Activated CD8-positive, alpha-beta memory T cell treated with anti-CD3 and anti-CD28 coated beads for 24 hours (primary cell): ENCODE results near the gene SYN1.
"Not testable (repeated sequence)": the region's sequence is repeated elsewhere in the genome, so short reads cannot be mapped to it uniquely, and the experiment has no call there.

ENCODE experiments used
- DNase-seq: peaks from one replicate; pipeline ENCODE4 v3.0.0-alpha.2; 2020

SYN1 gene

DNA sequence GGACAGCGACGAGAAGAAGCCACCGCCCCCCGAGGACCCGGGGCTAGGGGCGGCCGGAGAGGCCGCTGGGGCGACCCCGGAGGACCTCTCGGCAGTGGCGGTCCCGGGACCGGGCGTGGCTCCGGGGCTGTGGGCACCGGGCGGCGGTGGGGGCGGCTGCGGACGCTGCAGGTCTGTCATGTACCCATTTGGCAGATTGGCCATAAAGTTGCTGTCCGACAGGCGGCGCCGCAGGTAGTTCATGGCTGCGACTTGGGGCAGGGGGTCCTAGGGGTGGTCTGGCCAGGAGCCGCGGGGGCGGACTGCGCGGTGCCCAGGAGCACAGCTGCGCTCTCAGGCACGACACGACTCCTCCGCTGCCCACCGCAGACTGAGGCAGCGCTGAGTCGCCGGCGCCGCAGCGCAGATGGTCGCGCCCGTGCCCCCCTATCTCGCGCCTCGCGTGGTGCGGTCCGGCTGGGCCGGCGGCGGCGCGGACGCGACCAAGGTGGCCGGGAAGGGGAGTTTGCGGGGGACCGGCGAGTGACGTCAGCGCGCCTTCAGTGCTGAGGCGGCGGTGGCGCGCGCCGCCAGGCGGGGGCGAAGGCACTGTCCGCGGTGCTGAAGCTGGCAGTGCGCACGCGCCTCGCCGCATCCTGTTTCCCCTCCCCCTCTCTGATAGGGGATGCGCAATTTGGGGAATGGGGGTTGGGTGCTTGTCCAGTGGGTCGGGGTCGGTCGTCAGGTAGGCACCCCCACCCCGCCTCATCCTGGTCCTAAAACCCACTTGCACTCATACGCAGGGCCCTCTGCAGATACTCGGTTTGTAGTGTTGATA is at the start of gene SYN1:
SYN1 (minus strand) TSS at position 372 of the 817 bp plus-strand sequence; CDS start at position 243, 129 bp downstream.
- peak; percentile 88 for DNase-seq

DNA sequence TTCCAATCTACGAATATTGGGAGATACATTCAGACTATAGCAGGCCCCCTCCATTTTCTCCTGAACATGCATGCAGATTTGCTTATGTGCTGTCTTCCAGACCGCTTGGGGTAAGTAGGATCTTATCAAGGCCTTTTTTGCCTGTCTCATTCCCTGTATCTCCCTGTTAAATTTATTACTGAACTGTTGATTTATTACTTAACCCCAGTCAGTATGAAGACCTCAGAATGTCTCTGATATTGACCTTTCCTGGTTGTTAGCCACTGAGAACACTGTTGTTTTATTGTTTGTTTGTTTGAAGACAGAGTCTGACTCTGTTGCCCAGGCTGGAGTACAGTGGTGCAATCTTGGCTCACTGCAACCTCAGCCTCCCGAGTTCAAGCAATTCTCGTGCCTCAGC is 46.1 kb upstream of the SYN1 start:
- not testable (repeated sequence) for DNase-seq

DNA sequence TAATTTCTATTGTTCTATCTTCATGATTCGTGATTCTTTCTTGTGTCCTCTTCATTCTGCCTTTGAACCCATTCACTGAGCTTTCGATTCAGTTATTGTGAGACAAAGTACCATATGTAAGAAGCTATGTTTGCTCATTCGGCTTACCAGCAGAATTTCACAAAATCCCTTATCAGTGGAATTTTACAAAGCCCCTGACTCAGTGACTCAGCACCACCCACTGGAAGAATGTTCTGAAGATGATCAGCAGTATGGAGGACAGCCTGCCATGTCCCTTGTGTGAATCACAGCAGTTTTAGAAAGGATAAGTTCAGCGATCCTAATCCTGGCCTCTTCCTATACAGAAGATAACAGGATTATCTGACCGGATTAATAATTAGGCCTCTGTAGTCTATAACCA is 45.1 kb upstream of the SYN1 start:
- no peak for DNase-seq

DNA sequence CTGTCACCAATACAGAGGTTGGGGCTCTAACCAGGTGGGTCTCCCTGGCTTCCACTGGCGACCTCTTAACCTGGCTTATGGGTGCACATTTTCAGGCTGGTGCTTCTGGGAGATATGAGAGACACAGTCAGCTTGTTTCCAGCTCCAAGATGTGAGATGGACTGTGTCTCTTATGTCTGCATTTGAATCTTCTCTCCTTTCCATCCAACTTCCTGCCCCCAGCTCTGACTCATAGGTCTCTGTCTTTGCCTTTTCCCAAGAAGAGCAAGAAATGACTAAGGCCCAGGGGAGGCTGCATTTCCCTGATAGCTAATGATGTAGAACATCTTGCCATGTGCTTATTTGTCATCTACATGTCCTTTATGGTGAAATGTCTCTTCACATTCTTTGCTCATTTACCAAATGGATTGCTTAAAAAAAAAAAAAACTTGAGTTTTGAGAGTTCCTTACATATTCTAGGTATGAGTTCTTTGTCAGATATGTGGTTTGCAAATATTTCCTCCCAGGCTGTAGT is 42.5 kb upstream of the SYN1 start:
- DNase-seq: peak; percentile 64

DNA sequence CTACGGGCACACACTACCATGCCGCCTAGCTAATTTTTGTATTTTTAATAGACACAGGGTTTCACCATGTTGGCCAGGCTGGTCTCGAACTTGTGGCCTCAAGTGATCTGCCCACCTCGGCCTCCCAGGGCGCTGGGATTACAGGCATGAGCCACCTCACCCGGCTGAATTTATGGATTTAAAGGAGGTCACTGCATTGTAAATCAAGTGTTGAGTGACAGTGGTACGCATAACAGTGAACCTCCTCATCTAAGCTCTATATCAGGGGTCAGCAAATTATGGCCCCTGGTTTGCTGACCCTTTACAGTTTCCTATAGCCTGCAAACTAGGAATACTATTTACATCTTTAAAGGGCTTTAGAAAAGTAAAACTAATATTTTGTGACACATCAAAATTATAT is 41.9 kb upstream of the SYN1 start:
- DNase-seq: no peak

DNA sequence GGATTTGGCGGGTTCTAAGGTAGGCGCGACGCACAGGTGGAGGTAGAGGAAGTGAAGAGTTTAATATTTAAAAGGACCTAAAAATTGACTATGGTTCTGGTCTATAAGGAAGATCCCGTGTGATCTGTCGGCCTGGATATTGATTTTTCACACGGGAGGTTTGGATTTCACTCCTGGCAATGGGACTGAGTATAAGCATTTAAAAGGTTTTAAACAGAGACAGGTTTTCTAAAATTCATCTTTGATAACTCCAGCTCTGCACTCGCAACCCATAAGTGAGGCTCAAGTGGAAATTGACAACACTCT is 39.7 kb upstream of the SYN1 start:
- no peak for DNase-seq

DNA sequence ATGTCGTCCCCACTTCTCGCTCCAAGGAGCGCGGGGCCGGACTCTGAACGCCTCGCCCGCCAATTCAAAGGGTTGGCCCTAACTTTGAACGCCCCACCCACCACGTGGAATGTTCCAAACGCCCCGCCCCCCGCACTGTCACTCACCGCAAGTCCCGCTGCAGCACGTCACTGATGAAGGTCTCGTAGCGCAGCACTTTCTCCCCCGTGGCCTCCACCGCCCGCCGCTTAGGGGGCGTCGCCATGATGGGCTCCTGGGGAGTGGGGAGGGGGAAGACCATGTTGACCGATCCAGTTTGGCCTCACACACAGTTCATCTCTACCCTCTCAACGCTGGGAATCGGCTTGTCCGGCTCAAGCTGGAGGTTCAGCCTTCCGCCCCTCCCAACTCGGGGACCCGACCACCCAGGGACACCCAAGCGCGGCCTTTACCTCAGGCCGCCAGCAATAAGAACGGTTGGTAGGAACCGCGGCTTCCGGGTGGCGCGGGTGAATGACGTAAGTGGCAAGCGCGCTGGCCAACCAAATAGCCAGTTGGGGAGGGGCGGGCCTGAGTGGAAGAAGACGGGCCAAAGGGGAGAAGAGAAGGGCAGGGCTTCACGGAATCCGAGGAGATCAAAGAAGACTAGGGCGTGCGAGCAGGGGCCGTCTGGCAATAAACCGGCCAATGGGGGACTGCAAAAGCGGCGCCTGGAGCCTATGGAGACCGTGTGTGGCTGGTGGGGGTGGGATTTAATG is 39.2 kb upstream of the SYN1 start, which contains the start of gene UXT:
UXT (minus strand) TSS at position 497 of the 737 bp plus-strand sequence; CDS start at position 244, 253 bp downstream.
- peak; percentile 93 for DNase-seq

DNA sequence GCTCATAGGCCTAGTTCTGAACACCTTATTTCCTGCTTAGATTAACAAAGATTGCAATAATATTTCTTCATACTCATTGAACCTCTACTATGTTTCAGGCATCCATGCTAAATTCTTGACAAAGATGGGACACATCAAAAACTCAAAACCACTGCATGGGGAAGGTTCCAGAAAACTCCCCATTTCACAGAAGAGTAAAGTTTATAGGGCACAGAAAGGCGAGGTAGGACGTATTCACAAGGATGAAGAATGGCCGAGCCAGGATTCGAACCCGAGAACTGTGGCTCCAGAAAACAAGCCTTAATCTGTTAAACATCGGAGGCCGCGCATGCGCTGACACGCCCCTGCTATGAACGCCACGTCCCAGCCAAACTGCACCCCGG is 38.6 kb upstream of the SYN1 start:
- DNase-seq: no peak

DNA sequence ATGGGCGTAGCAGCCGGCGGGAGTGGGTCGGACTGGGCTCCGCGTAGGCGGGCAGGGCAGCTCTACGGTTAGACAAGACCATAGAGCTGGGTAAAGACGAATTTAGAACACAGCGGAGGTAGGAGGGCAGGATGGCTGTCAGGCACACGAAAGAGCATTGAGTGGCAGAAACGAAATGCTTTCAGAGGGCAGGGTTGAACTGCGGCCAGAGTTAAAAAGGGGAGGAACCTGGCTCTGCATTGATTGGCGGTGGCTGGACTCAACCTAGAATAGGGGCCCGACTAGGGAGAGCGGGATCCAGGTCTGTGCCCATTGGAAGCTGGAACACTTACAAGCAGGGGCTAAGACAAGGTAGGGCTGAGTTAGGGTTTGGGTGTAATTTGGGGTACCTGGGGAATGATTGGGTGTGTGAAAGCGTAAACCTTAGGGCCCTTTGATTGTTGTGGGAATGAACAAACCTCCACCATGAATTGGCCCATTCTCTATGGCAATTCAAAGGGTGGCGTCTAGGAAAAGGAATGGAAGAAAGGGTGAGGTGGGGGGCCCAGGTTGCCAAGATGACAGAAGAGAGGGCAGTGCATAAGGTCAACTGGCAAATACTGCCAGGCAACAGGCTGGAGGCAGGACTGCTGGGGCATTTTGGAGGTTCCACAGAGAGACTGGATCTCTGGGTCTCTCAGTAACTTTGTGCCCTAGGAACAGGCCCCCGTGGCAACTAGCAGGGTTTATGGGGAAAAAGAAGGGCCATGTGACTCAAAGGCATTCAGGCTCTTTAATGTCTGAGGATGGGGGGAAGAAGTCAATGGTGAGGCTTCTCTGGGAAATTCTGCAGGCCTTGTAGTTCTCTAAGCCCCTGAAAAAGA is 31.6 kb upstream of the SYN1 start:
- peak; percentile 51 for DNase-seq

DNA sequence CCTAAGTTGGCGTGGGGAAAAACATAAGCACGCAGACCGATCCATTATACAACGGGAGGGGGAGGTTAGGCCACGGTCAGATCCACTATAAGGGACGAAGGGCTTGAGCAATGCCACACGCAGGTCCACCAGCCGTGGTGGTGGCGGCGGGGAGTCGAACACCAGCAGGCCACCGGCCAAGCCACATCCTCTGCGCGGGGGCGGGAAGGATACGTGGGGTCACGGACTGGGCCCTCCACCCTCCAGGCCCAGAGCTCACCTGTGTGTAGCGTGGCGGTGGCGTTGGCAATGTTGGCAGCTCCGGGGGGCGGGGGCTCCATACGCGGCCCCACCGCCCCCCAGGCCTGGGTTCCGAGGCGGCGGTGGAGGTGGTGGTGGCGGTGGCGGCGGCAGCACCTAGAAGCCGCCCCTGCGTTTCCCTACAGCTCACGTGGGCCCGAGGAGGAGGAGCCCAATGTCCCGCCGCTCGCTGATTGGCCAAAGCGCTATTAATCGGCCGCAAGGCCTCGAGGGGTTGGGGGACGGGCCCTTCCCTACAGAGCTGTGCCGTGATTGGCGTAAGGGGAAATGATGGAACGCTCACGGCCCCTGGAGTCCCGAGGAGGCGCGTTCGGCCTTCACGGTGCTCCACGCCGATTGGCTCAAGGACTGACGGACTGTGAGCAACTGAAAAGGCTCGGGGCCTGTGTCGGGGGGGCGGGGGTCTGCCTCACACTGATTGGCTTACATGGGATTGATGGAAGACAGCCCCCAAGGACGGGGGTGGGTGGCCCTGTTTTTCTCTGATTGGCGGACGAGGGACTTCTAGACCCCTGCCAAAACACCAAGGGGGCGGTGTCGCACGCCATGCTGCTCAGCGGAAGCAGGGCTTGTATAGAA is 30.7 kb upstream of the SYN1 start, which contains the start of gene ELK1:
ELK1 (minus strand) TSS at position 400 of the 879 bp plus-strand sequence. CDS start 9,122 bp downstream, outside the sequence.
- peak; percentile 88 for DNase-seq

DNA sequence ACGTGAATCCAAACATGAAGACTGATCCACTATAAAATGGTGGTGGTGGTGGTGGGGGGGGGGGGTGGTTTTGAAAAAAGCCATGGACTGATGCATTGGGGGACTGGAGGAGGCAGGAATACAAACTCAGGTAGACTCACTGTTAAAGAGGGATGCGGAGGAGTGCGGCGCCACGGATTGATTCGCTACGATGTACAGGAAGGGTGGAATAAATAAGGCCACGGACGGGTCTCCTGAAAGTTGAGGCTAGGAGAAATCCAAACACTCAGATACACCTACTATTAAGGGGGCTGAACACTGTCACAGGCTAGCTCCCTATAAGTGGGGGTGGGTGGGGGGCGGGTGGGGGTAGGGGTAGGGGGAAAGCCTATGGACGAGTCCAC is 30.1 kb upstream of the SYN1 start:
- no peak for DNase-seq

DNA sequence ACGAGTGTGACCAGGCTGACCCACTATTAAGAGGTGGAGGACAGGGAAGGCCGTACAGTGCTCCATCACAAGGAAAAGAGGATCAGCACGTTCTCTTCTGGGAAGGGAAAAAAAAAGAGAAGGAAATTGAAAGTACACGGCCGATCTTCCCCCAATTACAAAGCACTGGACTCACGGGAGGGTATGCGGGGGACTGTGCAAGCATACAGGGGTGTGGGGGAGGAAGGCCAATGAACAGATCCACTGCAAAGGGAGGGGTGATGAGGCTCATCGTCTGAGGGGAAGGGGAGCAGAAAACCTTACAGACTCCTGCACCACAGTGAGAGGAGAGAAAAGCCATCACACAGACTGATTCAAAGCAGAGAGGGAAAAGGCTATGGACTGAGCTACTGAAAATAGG is 29.6 kb upstream of the SYN1 start:
- peak; percentile 41 for DNase-seq

DNA sequence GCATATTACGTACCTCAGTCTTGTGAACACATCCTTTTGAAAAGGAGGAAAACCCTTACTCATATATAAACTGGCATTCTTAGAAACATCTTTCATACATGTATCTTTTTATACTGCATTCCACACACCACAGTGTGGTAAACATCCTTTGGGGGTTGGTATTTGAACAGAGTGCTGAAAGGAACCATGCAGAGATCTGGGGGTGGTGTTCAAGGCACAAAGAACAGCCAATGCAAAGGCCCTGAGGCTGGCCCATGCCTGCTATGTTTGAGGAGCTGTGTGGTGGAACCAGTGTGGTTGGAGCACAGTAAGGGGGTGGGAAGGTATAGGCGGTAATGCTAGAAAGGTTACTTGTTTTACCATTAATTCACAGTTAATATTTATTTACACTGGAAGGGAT is 28.7 kb upstream of the SYN1 start:
- DNase-seq: peak; percentile 53

DNA sequence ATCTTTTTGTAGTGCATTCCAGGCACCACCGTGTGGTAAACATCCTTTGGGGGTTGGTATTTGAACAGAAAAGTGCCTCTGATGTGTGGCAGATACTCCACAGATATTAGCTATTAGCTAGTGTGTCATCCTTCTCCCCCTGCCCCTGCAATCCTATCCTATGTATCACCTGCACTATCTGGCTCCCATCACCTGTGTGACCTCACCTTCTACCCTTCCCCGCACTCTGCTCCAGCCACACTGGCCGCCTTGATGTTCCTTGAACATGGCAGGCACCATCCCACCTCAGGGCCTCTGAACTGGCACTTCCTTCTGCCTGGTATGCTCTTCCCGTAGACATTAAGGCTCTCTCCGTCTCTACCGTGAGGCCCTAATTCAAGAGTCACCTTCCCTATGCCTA is 27.0 kb upstream of the SYN1 start:
- peak; percentile 46 for DNase-seq

DNA sequence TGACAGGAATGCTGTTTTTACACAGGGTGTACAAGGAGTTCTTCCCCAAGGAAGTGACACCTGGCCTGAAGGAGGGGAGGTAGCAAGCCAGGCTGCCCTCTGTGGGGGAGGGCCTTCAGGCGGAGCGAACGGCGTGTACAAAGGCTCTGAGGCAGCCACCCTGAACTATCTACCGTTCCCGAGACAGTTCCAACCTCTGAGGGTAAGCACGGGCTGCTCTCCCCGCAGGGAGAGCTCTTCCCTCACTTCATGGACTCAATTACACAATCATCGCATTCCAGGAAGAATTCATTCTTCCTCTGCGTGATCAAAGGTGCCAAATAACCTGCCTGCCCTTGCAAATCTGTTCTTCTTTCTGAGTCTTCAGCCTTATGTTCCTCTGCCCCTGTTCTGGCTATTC is 25.9 kb upstream of the SYN1 start:
- peak; percentile 37 for DNase-seq

DNA sequence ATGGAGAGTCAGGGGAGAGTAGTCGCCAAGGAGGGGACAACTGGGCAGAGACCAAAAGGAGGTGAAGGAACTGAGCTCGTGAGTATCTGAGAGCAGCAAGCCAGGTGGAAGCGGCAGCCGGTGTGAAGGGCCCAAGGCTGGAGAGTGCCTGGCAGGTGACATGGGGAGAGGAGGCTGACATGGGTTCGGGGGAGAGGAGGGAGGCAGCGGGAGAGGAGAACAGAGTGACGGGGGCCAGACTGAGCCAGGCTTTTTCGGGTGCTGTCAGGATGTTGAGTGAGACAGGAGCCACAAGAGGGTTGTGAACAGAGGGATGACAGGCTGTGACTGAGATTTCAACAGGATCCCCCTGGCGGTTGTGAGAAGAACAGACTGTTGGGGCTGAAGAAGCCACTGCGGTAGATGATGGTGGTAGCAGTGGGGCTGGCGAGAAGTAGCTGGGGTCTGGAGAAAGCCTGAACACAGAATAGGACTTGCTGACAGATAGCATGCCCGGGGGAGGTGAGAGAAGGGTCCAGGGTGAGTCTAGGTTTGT is 25.0 kb upstream of the SYN1 start:
- peak; percentile 52 for DNase-seq

DNA sequence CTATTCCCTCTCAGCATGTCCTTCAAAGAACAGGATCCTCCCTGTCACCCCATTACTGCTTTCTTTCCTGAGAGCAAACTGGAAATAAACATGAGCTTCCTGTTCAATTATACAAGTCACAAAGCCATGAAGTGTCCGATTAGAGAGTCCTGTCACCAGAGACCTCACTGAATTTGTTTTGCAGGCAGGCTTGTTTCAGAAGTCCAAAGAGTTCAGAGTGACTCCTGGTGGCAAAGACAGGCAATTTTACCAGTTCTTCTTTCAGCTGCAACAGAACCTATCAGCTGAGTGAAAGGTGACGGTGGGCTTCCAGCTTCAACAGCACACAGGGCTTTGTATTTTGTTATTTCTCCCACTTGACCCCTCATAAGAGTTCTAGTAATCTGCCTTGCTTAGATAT is 24.3 kb upstream of the SYN1 start:
- DNase-seq: peak; percentile 24

DNA sequence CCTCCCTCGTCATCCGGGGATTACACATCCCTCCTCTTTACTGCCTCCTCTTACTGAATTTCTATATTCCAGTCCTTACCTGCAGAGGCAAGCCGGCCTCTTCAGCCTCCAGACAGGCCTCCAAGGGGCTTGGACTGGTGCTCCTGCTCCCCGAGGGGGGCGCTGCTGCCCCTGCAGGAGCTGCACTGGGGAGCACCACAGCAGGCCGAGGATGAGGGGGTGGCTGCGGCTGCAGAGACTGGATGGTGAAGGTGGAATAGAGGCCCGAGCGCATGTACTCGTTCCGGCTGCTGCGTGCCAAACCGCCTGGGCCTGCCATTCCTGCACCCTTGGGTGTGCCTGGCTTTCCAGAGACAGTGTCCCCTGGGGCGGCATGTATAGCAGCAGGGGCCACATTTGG is 19.2 kb upstream of the SYN1 start:
- no peak for DNase-seq

DNA sequence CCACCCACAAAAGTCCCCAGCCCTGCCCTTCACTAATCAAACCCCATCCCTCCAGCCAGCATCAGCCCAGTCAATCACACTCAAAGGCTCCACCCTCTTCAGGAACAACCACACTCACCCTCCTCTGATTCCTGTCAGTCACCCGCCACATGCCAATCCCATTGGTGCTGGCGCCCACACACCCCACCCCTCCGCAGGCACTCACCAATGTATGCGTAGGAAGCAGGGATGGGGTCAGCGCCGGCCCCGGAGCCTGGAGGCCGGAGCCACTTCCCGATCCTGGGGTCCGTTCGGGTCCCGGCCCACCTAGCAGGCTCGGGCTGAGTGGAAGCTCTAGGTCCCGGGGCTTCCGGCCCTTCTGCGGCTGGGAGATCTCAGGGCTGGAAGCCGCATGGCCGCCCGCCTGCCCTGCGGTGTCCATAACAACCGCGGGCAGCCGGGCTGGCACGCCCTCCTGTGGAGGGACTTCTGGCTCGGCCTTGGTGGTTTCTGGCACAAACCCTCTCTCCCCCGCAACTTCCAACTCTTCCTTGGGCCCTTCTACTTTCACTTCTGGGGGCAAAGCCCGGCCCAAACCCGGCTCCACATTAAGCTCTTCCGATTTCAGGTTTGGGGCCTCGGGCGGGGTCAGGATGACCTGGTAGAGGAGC is 18.0 kb upstream of the SYN1 start:
- DNase-seq: no peak

DNA sequence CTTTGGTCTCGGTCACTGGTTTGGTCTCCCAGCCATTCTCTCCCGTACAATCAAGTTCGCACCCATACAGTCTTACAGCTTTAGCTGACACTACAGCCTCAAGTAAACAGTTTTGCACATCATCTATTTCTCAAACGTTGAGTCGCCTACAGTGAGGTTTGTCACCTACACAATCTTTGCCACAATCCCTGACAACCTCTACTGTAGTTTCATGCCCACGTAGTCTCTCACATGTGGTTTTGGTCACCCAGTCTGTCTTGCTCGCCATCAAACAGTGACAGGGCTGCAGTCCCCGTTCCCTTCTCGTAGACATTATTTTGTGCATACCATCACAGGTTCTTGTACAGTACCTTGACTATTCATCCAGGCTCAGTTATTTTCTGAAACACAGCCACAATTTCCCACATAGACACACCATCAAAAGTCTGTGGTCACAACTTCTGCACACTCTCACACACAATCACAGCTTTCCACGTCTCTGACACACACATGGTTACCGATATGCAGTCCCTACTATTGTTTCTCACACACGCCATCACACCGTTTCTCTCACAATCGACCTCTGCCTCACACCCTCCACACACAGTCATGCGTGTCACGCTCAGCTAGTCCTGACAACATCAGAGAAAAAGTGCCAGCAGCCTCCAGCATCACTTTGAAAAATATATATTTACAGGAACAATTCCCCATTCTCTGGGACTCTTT is 15.4 kb upstream of the SYN1 start:
- no peak for DNase-seq
